Body of pancreas (tissue), 4 donors: Measurements from ENCODE around the gene PARP3.
"Not testable (repeated sequence)": the region's sequence is repeated elsewhere in the genome, so short reads cannot be mapped to it uniquely, and the experiment has no call there.

Experiments used
- CTCF ChIP-seq, 7 experiments: fragments of 450-650 bp in 4 of 7; fragments of 200-600 bp in 3 of 7; sonication (generic) in 3 of 7; IDR thresholded peaks; one replicate each; pipeline ENCODE4 v1.5.1; 2016 to 2019; ENCODE audit warnings: antibody characterized with exemption in 7 of 7
- POLR2A ChIP-seq, 3 donors: fragments of 450-650 bp; IDR thresholded peaks; one replicate each; pipeline ENCODE4 v1.6.1; 2016; ENCODE audit warnings: antibody characterized with exemption in 3 of 3, mild to moderate bottlenecking in 2 of 3

- TF ChIP-seq POLR2A, CTCF (IDR thresholded peaks at IDR 0.05): not testable (repeated sequence)
Observed at GRCh38 chr3:51993657-51994056, 51.5 kb downstream of the PARP3 start.
